Measurements from ENCODE around the gene OR1S1. TPM values are rescaled to one million over a fixed set of nuclear protein-coding genes. Genes with fewer than 3 reads are reported as not detected.

The OR1S1 gene
- total RNA-seq, 1 experiment from 2014 or later: not detected

GRCh38 chr11:58192229-58192628 is 20.3 kb upstream of the OR1S1 start:
- ATAC-seq: no peak
- H3K9me3 Mint-ChIP-seq: peaks cover 18% of the 10 kb centered on the region
- CTCF ChIA-PET: no interaction called here
- H3K27ac Mint-ChIP-seq: no peak overlapping the region
- POLR2A ChIA-PET: no interaction called here
- H3K4me3 Mint-ChIP-seq: no peak overlapping the region
- no peaks in the 10 kb centered on the region for H3K4me1 Mint-ChIP-seq
- no peak for TF ChIP-seq ZBTB21 (CRISPR knock-in tag; IDR thresholded peaks at IDR 0.05; ENCODE audit: borderline replicate concordance)
- no peak for TF ChIP-seq RORB (CRISPR knock-in tag; IDR thresholded peaks at IDR 0.05)
- no peak for DNase-seq (ENCODE audit: low spot score)
- 0 out of 2 replicates have a peak, but pooled peaks cover 5% of the 10 kb centered on the region for H3K36me3 Mint-ChIP-seq
- no peaks in the 10 kb centered on the region for H3K27me3 Mint-ChIP-seq (ENCODE audit: low read depth)

- DNase-seq (ENCODE audit: low spot score): no peak
- ChIA-PET POLR2A (no interaction called here), CTCF (no interaction called here)
- Mint-ChIP-seq H3K4me3 (no peak overlapping the region), H3K27ac (no peak overlapping the region), H3K36me3 (peaks cover 9% of the 10 kb centered on the region; the same call in 1 of the 2 replicates), H3K9me3 (peaks cover 29% of the 10 kb centered on the region), H3K4me1 (no peaks in the 10 kb centered on the region), H3K27me3 (ENCODE audit: low read depth) (no peaks in the 10 kb centered on the region)
- ATAC-seq: no peak
- no peak for TF ChIP-seq TEAD1 (CRISPR knock-in tag; IDR thresholded peaks at IDR 0.05)
- no peak for TF ChIP-seq ZBTB21 (CRISPR knock-in tag; IDR thresholded peaks at IDR 0.05; ENCODE audit: borderline replicate concordance)
Measured at GRCh38 chr11:58193391-58193790, 19.1 kb upstream of the OR1S1 start.

GRCh38 chr11:58195939-58196338 is 16.6 kb upstream of the OR1S1 start:
- H3K4me1 Mint-ChIP-seq: no peaks in the 10 kb centered on the region
- no peaks in the 10 kb centered on the region for H3K27me3 Mint-ChIP-seq (ENCODE audit: low read depth)
- H3K4me3 Mint-ChIP-seq: no peak overlapping the region
- ChIA-PET POLR2A (no interaction called here), CTCF (no interaction called here)
- ATAC-seq (no peak), DNase-seq (ENCODE audit: low spot score) (no peak)
- peaks cover 9% of the 10 kb centered on the region; the same call in 1 of the 2 replicates for H3K36me3 Mint-ChIP-seq
- H3K9me3 Mint-ChIP-seq: peaks cover 49% of the 10 kb centered on the region
- no peak overlapping the region for H3K27ac Mint-ChIP-seq
- TF ChIP-seq PRRX2 (CRISPR knock-in tag; IDR thresholded peaks at IDR 0.05): no peak
- no peak for TF ChIP-seq AFF4 (CRISPR knock-in tag; IDR thresholded peaks at IDR 0.05; ENCODE audit: borderline replicate concordance)
- TF ChIP-seq ERG (CRISPR knock-in tag; IDR thresholded peaks at IDR 0.05): no peak
- TF ChIP-seq ZNF416 (CRISPR knock-in tag; IDR thresholded peaks at IDR 0.05): no peak

GRCh38 chr11:58199271-58199670 is 13.2 kb upstream of the OR1S1 start:
- Mint-ChIP-seq H3K36me3 (peaks cover 9% of the 10 kb centered on the region; the same call in 1 of the 2 replicates), H3K27ac (no peak overlapping the region), H3K4me1 (no peaks in the 10 kb centered on the region), H3K27me3 (ENCODE audit: low read depth) (no peaks in the 10 kb centered on the region; the same call in 1 of the 2 replicates), H3K4me3 (no peak overlapping the region), H3K9me3 (peaks cover 54% of the 10 kb centered on the region)
- POLR2A ChIA-PET: no interaction called here
- DNase-seq (ENCODE audit: low spot score) (no peak), ATAC-seq (no peak)
- CTCF ChIA-PET: no interaction called here
- TF ChIP-seq SP1 (CRISPR knock-in tag; conservative IDR thresholded peaks at IDR 0.05) (no peak), ZNF232 (CRISPR knock-in tag; IDR thresholded peaks at IDR 0.05) (no peak), ZNF219 (CRISPR knock-in tag; IDR thresholded peaks at IDR 0.05; ENCODE audit: borderline replicate concordance) (no peak), ZBTB21 (CRISPR knock-in tag; IDR thresholded peaks at IDR 0.05; ENCODE audit: borderline replicate concordance) (no peak), ZSCAN18 (CRISPR knock-in tag; IDR thresholded peaks at IDR 0.05) (no peak), ZMAT4 (CRISPR knock-in tag; IDR thresholded peaks at IDR 0.05) (no peak), E2F4 (CRISPR knock-in tag; IDR thresholded peaks at IDR 0.05; ENCODE audit: borderline replicate concordance, low read depth) (no peak), CBFB (CRISPR knock-in tag; IDR thresholded peaks at IDR 0.05; ENCODE audit: low read depth) (no peak), STAT6 (CRISPR knock-in tag; conservative IDR thresholded peaks at IDR 0.05; ENCODE audit: low read depth) (no peak), CREB1 (CRISPR knock-in tag; IDR thresholded peaks at IDR 0.05) (no peak)

All from WTC11 (cell line).